ENCODE data around the gene NLRX1.
"Not testable (repeated sequence)": the region's sequence is repeated elsewhere in the genome, so short reads cannot be mapped to it uniquely, and the experiment has no call there.

DNA sequence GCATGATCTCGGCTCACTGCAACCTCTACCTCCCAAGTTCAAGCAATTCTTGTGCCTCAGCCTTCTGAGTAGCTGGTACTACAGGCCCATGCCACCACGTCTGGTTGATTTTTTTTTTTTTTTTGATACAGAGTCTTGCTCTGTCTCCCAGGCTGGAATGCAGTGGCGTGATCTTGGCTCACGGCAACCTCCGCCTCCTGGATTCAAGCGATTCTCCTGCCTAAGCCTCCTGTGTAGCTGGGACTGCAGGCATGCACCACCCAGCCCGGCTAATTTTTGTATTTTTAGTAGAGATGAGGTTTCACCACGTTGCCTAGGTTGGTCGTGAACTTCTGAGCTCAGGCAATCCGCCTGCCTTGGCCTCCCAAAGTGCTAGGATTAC is 1.5 kb upstream of the NLRX1 start:
- TF ChIP-seq EZH2 (IDR thresholded peaks at IDR 0.05; ENCODE audit: insufficient read depth, poor library complexity, severe bottlenecking); EZH2phosphoT487 (IDR thresholded peaks at IDR 0.05; ENCODE audit: insufficient read depth, low read depth): not testable (repeated sequence)
